Measurements from ENCODE around the gene NAA25. TPM values are rescaled to one million over a fixed set of nuclear protein-coding genes. Genes with fewer than 3 reads are reported as not detected.

Gene NAA25
- total and polyA plus RNA-seq, 4 donors: 3.1 to 17.7 (median 10.8) TPM

DNA sequence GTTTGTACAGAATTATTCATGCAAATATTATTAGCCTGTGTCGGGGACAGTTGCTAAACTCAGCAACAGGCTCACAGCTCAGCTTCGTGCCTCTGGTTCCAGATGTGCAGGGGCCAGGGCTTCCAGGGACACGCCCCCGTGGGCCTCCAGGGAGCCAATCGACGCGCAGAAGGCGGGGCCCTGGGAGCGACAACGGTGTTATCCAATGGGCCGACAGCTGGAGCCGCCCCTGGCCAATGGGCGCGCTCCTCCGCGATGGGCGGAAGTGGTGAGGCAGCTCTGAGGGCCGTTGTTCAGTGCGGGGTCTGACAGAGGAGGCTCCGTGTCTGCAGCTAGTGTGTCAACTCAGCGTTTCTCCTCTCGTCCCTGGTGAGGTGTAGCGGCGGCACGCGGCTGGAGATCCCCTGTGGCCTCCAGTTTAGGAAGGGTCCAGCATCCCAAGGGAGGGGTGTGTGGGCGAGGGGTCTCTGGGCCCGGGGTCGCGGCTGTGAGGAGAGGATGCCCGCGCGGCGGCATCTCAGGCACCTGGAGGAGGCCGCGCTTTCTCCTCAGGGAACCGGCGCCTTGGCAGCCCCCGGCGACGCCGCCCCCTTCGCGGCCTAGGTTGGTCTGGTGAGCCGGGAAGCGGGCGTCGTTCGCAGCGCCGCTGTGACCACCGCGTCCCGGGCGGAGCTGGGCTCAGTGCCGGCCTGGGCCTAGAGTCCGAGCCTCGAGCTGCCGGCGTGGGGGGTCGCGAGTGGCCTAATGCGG lies 16.8 kb upstream of the NAA25 start, which contains the start of gene TRAFD1 (continued):
- TF ChIP-seq, protein P1, sequence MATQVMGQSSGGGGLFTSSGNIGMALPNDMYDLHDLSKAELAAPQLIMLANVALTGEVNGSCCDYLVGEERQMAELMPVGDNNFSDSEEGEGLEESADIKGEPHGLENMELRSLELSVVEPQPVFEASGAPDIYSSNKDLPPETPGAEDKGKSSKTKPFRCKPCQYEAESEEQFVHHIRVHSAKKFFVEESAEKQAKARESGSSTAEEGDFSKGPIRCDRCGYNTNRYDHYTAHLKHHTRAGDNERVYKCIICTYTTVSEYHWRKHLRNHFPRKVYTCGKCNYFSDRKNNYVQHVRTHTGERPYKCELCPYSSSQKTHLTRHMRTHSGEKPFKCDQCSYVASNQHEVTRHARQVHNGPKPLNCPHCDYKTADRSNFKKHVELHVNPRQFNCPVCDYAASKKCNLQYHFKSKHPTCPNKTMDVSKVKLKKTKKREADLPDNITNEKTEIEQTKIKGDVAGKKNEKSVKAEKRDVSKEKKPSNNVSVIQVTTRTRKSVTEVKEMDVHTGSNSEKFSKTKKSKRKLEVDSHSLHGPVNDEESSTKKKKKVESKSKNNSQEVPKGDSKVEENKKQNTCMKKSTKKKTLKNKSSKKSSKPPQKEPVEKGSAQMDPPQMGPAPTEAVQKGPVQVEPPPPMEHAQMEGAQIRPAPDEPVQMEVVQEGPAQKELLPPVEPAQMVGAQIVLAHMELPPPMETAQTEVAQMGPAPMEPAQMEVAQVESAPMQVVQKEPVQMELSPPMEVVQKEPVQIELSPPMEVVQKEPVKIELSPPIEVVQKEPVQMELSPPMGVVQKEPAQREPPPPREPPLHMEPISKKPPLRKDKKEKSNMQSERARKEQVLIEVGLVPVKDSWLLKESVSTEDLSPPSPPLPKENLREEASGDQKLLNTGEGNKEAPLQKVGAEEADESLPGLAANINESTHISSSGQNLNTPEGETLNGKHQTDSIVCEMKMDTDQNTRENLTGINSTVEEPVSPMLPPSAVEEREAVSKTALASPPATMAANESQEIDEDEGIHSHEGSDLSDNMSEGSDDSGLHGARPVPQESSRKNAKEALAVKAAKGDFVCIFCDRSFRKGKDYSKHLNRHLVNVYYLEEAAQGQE (IDR thresholded peaks at IDR 0.05): peak; percentile 43
- TF ChIP-seq, protein P2, sequence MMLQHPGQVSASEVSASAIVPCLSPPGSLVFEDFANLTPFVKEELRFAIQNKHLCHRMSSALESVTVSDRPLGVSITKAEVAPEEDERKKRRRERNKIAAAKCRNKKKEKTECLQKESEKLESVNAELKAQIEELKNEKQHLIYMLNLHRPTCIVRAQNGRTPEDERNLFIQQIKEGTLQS (IDR thresholded peaks at IDR 0.05): no peak

DNA sequence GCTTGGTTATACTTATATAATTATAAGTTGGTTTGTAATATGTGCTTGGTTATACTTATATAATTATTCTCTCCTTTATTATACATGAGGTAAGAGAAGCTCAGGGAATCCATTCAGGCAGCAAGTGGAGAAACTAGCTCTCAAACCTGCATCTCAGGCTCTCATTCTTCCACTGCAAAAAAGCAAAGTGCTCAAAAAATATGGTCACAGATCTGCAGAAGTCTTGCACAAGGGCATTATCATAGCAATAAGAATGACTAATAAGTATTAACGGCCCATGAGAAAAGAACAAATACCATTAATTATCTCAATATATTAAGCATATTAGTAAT lies 16.3 kb upstream of the NAA25 start:
- no peak overlapping the region for H3K9ac ChIP-seq (ENCODE audit: low read depth in 1 of 2, low read length in 2 of 2)
- no peaks in the 10 kb centered on the region for H3K36me3 ChIP-seq (ENCODE audit: control insufficient read depth in 4 of 4, insufficient read depth in 3 of 4, low read depth in 1 of 4, low read length in 3 of 4)
- H3K4me3 ChIP-seq (ENCODE audit: low read depth in 1 of 3, low read length in 3 of 3): no peak overlapping the region
- TF ChIP-seq, protein P1 (IDR thresholded peaks at IDR 0.05): no peak
- TF ChIP-seq EGR1 (IDR thresholded peaks at IDR 0.05; ENCODE audit: low read depth in 2 of 2): no peak
- no peak for TF ChIP-seq FOXA1 (IDR thresholded peaks at IDR 0.05)
- no peak for TF ChIP-seq RAD21 (IDR thresholded peaks at IDR 0.05)
- TF ChIP-seq HNF4A (conservative IDR thresholded peaks at IDR 0.05): no peak
- no peak for TF ChIP-seq RXRA (IDR thresholded peaks at IDR 0.05)
- TF ChIP-seq HNF4G (IDR thresholded peaks at IDR 0.05): no peak
- no peak for TF ChIP-seq GABPA (IDR thresholded peaks at IDR 0.05 in 1 of 2, conservative IDR thresholded peaks at IDR 0.05 in 1 of 2)
- no peak for TF ChIP-seq YY1 (IDR thresholded peaks at IDR 0.05)
- no peak for TF ChIP-seq TAF1 (conservative IDR thresholded peaks at IDR 0.05)
- no peak overlapping the region for H3K27ac ChIP-seq (ENCODE audit: low read depth in 1 of 2, low read length in 2 of 2)
- no peak for DNase-seq (ENCODE audit: low spot score)
- H3K27me3 ChIP-seq (ENCODE audit: control insufficient read depth in 4 of 4, insufficient read depth in 4 of 4, low read length in 3 of 4): no peaks in the 10 kb centered on the region
- H3K9me3 ChIP-seq (ENCODE audit: control insufficient read depth in 4 of 4, low read length in 3 of 4): no peaks in the 10 kb centered on the region
- peaks cover 8 to 21% (median 13%) of the 10 kb centered on the region in 4 donors for H3K4me1 ChIP-seq (ENCODE audit: control insufficient read depth in 4 of 4, insufficient read depth in 4 of 4, low read length in 3 of 4)
- 1% methylated on average over 1 of the region's 1 CpG for WGBS

Data from liver (tissue), 9 donors.